HG03342 (cell line): ENCODE results near the gene SETBP1.

Source experiments
- ATAC-seq: cut with Tn5 transposase; IDR thresholded peaks from one replicate; pipeline ENCODE4 v1.9.1; 2021; ENCODE audit warnings: mild to moderate bottlenecking, moderate library complexity; ENCODE audit not compliant: unreplicated experiment

Gene SETBP1

DNA sequence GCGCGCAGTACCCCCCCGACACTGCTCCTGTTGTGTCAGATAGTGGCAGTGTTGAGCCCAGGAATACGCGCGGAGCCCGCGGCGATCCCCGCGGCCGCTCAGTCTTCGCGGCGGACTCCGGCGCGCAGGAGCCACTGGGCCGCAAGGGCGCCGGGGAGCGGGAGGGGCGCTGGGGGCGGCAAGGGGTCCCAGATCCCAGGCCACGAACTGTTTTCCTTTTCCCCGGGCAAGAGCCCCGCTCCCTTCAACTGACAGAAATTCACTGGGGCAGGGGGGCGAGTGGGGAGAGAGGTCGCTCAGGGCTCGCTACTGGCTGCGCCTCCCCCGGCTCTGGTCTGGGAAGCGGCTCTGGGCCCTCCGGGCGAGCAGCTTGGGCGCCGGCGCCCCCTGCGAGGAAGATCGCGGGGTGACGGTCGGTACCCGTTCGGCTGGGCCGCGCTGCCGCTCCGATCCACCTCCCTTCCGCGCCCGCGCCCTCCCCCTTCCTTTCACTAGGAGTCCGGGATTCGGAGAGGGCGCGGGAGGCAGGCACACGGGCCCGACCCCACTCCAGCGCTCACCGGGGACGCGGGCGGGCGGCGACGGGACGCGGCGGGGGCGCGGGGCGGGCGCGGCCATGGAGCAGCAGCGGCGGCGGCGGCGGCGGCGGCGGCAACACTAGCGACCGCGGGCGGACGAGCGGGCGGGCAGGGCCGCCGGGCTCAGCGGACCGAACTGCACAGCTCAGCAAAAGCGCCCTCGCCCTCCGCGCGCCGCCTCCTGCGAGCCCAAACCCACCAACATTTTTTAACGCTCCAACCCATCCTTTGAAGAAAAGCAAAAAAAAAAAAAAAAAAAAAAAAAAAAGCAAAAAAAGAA is 1.4 kb upstream of the SETBP1 start:
- peak; percentile 86 for ATAC-seq

DNA sequence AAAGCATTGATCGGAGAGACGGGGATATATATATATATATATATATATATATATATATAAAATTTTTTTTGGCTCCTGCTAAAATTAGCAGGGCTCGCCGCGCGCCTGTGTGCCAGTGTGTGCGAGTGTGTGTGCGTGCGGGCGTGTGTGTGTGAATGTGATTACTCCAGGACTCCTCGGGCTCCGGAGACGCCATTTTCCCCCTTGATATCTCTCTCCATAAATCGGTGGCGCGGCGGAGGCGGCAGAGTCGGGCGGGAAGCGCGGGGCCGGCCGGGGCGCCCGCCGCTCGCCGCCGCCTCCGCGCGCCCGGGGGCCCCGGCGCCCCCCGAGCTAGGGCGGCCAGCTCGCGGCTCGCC is 795 bp upstream of the SETBP1 start:
- ATAC-seq, result no peak

GRCh38 chr18:44681076-44681970 is 635 bp downstream of the SETBP1 start:
- ATAC-seq, result no peak

GRCh38 chr18:44682201-44682870 is 1.6 kb downstream of the SETBP1 start:
- ATAC-seq, result peak; percentile 24

DNA sequence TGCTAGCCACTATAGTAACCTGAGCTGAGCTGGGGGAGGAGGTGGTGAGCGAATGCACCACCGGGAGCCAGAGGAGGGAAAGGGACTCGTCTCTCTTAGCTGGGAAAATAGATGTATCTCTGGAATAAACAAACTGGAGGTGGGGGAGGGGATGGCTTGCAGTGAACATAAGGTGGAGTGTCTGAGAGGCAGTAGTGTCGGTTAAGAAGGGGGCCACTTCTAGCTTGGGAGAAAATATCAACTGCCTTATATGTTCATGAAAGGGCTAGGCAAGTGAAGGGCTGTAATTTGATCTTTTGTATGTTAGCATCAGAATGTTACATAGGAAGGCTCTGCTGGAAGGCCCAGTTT is 2.2 kb downstream of the SETBP1 start:
- no peak for ATAC-seq

- no peak for ATAC-seq
These were observed 2.9 kb downstream of the SETBP1 start for GRCh38 chr18:44683556-44683955.

DNA sequence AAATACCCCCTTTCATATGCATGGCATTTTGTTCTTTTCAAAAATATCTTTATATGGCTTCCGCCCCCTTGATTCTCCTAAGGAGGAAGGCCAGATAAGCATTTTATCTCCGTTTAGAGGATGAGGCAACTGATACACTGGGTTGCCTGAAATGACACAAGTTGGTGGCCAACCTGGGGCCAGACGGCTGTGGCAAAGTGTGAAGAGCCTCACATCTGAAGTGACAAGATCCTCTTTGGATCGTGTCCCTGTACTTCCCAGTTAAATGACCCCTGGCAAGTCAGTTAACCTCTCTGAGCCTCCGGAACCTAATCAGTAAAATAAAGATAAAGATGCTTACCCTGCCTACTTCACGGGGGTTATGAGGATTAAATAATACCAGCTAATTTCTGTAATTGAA is 4.6 kb downstream of the SETBP1 start:
- no peak for ATAC-seq

GRCh38 chr18:44686156-44686555 is 5.5 kb downstream of the SETBP1 start:
- ATAC-seq, result no peak

- ATAC-seq, result no peak
These were observed 6.7 kb downstream of the SETBP1 start for GRCh38 chr18:44687421-44687820.

DNA sequence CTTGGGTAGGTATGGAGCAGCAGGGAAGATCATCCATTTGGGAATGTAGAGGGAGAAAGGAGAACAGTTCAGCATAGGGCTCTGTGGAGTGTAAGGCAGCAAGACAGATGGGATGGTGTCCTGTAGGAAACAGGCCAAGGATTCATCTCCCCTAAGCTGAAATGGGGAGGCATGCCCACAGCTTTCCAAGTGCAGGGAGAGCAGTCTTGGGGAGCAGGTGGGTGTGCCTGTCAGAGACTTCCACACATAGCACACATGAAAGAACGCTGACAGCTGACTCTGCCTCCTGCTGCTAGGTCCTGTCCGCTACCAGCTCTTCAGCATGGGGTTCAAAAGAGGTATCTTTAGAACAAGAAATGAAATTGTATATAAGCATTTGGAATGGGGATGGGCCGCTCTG is 9.0 kb downstream of the SETBP1 start:
- ATAC-seq, result no peak

GRCh38 chr18:44691148-44691925 is 10.6 kb downstream of the SETBP1 start:
- no peak for ATAC-seq

- ATAC-seq, result no peak
These were observed 12.5 kb downstream of the SETBP1 start for GRCh38 chr18:44693030-44693784.

- no peak for ATAC-seq
These were observed 14.8 kb downstream of the SETBP1 start for GRCh38 chr18:44695503-44695902.

DNA sequence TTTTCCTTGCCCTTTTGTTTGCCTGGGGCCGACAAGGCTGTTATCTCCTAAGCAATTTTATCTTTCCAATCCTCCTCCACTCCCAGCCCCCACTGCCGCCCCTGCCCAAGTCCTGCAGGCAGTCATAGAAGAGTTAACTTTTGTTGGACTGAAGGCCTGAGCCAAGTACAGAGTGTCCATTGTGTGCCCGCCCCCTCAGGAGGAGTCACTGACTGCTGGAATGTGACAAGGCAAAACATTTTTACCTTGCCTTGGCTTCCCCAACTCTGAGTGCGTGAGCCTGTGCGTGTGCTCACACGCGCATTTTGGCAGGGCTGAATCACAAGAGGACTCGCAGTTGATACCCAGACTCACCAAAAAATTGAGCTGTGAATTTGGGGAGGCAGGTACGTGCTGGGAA is 16.2 kb downstream of the SETBP1 start:
- ATAC-seq, result no peak

- no peak for ATAC-seq
These were observed 16.6 kb downstream of the SETBP1 start for GRCh38 chr18:44697315-44697714.

DNA sequence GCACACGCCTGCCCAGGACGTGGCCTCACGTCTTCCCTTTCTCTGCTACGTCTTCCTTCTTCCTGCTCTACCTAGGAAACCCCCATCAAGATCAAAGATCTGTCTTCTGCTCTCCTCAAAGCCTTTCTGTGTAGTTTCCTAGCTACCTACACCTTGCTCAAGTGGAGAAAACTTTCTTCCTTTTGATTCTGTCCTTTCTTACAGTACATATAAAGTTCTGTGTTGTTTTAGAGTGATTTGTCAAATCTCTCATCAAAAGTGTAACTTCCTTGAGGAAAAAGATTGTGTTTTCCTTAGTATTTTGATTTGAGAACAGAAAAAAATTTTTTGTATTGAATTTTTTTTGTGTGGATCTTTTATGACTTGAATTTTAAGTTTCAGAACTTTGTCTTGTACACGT is 17.8 kb downstream of the SETBP1 start:
- no peak for ATAC-seq

DNA sequence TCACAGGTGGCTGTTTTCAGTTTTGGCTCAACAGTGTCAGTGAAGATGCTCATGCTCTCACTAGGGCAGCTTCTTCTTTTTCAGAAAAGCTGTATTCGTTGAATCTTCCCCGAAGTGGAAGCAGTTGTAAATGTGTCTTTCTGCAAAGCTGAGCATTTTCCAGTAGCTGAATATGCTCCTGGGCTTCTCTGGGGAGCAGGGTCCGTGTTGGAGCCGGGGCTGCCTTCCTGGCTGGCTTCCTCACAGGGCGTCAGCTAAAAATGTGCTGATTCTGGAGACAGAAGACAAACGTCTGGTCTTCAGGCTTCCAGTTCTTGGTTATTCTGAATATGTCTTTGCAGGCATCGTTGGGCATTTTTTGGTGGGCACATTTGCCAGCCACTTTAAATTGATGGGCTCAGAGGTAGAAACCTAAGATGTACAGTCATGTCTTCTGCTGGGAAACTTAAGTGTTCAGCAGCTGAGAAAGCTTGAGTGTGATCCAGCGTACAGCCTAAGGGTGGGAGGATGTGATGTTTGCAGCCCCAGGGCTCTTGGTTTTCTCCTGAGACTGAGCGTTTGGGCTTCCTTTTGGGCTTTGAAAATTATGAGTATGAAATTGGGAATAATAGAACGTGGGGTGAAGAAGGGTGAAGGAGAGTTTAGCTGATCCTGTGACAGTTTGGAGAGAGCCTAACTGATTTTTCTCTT is 19.0 kb downstream of the SETBP1 start:
- ATAC-seq, result no peak

DNA sequence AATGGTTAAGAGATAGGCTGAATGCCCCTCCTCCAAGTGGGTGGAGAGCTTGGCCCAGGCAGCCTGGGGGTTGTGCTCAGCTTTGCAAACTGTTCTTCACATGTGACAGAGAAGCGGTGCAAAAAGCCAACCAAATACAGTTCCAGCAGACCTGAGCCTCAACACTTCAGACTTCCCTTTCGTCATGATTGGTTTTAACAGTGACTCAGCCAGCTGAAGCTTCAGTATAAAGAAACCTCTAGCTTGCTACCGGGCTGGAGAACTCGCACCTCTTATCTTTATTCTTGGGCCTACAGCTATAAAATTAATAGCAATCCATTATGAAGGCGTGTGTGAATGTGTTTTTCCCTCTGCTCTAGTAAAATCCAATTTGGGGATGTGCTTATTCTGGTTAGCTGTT is 20.0 kb downstream of the SETBP1 start:
- no peak for ATAC-seq

GRCh38 chr18:44701227-44701626 is 20.5 kb downstream of the SETBP1 start:
- no peak for ATAC-seq

DNA sequence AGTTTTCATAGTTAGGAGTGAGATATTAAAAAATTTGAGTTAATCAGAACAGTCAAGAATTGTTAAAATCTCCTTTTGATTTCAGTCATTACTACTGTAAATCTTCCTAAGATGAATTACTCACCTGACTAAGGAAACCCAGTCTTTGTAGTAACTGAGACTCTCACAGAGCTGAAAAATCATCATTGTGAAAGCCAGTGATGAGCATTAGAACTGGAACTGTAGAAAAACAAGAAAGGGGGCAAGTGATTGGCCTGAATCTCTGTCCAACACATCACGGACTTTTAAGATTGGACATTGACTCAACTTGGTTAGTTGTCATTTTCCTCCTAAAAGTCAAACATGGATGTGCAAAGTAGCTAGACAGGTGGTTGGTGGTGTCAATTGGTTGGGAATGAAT is 21.9 kb downstream of the SETBP1 start:
- ATAC-seq, result no peak
